Skin epidermis (tissue), 12 donors: ENCODE results near the gene PRR23A.

Experiments used
- H3K27ac ChIP-seq, 21 experiments: fragments of 200-600 bp; sonication (generic) in 11 of 21; one replicate each; pipeline ENCODE4 v1.5.0; 2020; ENCODE audit warnings: mild to moderate bottlenecking in 3 of 21, inconsistent platforms in 2 of 21, moderate library complexity in 2 of 21
- H3K4me3 ChIP-seq, 7 experiments: fragments of 200-600 bp; sonication (generic) in 2 of 7; one replicate each; pipeline ENCODE4 v1.5.0; 2020; ENCODE audit warnings: inconsistent platforms in 2 of 7, mild to moderate bottlenecking in 2 of 7, moderate library complexity in 1 of 7

Gene PRR23A

DNA sequence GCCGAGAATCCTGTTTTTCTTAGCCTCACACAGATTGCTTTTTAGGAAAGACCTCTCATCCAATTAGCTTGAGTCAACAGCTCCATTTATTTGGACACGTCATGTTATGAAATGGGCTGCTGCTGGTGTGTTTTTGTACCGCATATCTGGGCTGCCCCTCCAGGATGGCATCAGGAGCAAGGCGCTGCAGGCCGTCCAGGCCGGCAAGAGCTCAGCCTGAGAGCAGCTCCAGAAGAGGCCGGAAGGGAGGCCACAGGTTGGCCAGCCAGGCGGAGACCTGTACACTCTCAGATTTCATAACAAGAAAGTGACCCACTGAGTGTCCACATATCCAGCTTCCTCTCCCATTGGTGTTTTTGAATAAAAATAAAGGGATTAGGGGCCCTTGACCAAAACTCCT is 30.7 kb downstream of the PRR23A start:
- Histone ChIP-seq H3K27ac (no peak overlapping the region), H3K4me3 (no peak overlapping the region)

DNA sequence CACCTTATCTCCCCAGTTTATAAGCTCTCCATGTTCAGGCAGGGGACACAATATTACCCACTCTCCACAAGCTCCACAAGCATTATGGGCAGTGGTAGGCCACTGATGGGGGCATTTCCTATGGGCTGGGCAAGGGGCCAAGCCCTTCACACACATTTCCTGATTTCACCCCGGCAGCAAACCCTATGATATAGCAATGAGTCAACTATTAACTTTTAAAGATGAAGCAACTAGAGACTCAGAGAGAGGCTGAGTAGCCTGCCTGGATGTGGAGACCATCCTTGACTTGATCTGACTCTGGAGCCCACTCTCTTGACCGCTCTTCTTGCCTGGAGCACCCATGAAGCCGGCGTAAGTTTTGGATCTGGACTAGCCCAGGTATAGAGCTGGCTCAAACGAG is 31.6 kb downstream of the PRR23A start:
- Histone ChIP-seq H3K27ac (no peak overlapping the region), H3K4me3 (no peak overlapping the region)

DNA sequence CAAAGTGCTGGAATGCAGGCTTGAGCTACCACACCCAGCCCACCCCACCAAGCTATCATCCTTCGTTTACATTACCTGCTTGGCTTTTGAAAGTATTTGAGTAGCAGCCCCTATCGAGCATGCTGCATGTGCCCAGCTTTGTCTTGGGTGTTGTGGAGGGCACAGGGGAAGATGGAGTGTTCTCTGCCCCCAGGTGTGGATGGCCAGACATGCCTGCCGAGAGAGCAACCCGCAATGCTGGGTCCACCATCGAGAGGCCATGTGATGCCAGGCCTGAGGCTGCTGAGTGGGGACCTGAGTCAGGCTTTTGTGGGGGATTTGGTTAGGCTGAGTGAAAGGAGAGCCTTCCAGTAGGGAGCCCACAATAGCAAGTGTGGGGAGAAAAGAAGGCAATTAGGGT is 33.1 kb downstream of the PRR23A start:
- H3K27ac ChIP-seq = no peak overlapping the region
- no peak overlapping the region for H3K4me3 ChIP-seq

DNA sequence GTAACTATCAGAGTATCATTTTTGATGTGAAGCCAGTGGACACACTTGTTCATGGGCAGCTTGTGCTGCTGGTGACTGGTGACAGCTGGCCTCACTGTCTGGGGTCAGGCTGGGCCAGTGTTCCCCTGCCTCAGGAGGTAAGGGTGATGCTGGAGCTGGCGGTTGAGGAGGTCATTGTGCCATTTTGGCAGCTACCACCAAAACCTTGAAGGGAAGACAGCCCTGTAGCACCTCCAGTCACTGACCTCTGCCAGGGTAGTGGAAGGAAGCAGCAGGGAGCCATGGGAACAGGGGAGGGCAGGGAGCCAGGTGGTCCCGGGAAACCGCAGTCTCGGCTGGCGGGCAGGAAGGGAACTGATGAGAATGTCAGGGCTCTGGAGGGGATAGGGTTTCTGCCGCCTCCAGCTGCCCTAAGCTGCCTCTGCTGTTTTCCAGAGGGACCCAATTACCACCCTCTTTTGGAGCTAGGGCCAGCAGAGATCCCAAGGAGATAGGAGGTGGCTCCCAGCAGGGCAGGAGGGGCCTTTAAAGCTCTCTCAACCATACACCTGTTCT is 34.2 kb downstream of the PRR23A start:
- Histone ChIP-seq H3K27ac (no peak overlapping the region), H3K4me3 (no peak overlapping the region)

DNA sequence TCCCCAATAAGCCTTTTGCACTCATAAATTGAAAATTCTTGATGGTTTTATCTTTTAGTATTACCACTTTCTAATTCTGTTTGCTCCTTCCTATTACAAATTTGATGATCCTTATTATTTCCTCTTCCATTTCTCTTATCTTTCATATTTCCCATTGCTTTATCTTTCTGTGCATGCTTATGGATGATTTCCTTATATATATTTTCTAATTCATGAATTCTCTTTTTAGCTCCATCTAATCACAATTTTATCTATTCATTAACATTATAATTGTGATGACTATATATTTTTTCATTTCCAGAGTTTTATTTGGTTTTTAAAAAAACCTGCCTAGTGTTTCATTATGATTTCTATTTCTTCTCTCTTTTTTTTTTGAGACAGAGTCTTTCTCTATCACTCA is 41.1 kb downstream of the PRR23A start:
- no peak overlapping the region for H3K27ac ChIP-seq
- H3K4me3 ChIP-seq = no peak overlapping the region

DNA sequence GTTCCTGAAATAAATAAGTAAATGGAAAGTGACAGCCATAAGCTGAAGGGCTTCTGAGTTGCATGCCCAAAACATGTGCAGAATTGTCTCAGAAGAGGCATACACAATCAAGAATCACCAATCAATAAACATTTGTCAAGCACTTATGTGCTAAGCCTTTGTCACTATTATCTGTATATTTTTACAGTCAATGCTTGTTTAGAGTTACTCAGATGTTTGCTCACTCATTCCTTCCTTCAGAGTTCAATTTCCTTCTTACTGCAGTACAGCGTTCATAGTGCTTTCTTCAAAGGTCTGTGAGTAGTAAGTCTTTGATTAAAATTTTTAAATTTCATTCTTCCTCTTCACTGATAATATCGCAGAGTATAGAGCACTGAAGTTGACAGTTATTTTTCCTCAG is 41.8 kb downstream of the PRR23A start:
- H3K27ac ChIP-seq = no peak overlapping the region
- no peak overlapping the region for H3K4me3 ChIP-seq

DNA sequence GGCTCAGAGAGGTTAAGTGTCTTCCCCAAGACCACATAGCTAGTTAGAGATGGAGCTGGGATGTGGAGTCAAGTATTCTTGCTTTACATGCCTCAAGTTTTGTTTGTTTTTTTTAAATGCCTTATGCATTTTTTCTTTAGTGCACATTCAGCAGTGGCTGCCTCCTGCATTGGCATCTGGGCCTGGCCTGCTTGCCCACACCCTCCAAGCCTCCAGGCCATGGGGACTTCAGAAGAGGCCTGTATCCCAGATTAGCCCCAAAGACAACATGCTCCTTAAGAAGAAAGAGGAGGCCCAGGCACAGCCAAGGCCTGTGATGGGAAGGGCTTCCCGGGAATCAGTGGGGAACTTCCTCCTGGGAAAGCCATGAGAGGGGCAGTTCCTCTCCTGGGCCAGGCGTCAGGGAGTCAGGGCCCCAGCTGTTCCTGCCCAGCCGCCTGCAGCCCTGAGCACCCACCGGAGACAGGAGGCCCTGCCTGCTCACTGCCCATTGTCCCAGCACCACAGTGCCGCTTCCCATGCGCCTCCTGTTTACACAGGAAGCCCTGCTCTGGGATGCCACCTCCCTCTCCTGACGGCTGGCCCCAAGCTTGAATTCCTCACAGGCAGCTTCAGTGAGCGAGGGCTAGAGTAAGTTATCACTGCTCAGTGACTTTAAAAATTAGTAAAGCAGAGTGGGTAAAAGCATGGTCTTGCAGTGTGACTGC is 43.1 kb downstream of the PRR23A start:
- Histone ChIP-seq H3K27ac (no peak overlapping the region), H3K4me3 (no peak overlapping the region)

DNA sequence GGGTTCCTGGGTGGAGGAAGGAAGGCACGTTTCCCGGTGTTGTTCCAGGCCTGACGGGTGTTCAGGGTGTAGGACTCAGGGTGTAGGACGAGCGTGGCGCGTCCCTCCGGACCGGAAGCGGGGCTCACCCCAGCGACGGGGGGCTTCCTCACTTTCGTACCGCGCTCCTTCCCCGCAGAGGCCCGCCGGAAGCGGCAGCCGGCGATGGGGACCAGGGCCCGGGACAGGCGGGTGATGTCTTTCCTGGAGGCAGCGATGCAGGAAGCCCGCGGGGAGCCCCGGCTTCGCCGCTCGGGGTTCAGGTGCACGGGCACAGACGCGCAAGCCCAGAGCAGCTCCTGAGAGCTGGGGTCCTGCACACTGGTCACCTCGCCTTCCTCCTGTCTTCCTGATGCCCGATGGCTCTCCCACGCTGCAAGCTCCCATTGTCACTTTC is 45.6 kb downstream of the PRR23A start:
- Histone ChIP-seq H3K27ac (no peak overlapping the region), H3K4me3 (no peak overlapping the region)
